ENCODE measurements around the gene CYP2C19.

DNA sequence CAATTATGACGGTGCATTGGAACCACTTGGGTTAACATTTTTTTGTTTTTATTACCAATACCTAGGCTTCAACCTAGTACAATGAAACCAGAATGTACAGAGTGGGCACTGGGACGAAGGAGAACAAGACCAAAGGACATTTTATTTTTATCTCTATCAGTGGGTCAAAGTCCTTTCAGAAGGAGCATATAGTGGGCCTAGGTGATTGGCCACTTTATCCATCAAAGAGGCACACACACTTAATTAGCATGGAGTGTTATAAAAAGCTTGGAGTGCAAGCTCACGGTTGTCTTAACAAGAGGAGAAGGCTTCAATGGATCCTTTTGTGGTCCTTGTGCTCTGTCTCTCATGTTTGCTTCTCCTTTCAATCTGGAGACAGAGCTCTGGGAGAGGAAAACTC is at the start of gene CYP2C19:
- TF ChIP-seq TOX (CRISPR knock-in tag; IDR thresholded peaks at IDR 0.05; ENCODE audit: borderline replicate concordance) (no peak), RARB (CRISPR knock-in tag; IDR thresholded peaks at IDR 0.05) (no peak)

Data from SK-N-SH treated with all-trans-retinoic acid at 6 μM for 48 hours (cell line).